HEK293 (cell line): ENCODE results near the gene BBS12.

Experiments
- CTCF ChIA-PET: fragments of 350-600 bp; formaldehyde crosslinking; extraction: SDS; loops from one replicate; lab custom pipeline; 2021; ENCODE audit warnings: antibody characterized with exemption; lab: Yijun Ruan, JAX
- POLR2A ChIA-PET: fragments of 300-600 bp; formaldehyde crosslinking; extraction: SDS; loops from one replicate; lab custom pipeline; 2020; ENCODE audit warnings: antibody characterized with exemption, inconsistent platforms; lab: Yijun Ruan, JAX
- H3K27ac ChIP-seq: fragments of 200-500 bp; sonication (Bioruptor generic); 2 replicates; pipeline ENCODE4 v1.5.1; 2014; ENCODE audit warnings: low read depth, low read length, control low read depth, inconsistent platforms; ENCODE audit errors: extremely low read depth
- H3K36me3 ChIP-seq, 2 experiments: fragments of 200-500 bp in 1 of 2; sonication (Bioruptor generic) in 1 of 2; 1 replicate in 1 of 2; 2 replicates in 1 of 2; pipeline ENCODE4 v1.5.1; 2014 to 2017; ENCODE audit warnings: inconsistent platforms in 2 of 2, low read length in 2 of 2; ENCODE audit not compliant: control insufficient read depth in 2 of 2, insufficient read depth in 1 of 2
- H3K4me1 ChIP-seq: fragments of 200-500 bp; sonication (Bioruptor generic); 2 replicates; pipeline ENCODE4 v1.5.1; 2014; ENCODE audit warnings: mild to moderate bottlenecking, low read length, inconsistent platforms; ENCODE audit not compliant: control insufficient read depth, insufficient read depth
- H3K4me3 ChIP-seq: 2 replicates; pipeline ENCODE4 v1.5.1; 2011; ENCODE audit warnings: low read depth, mild to moderate bottlenecking, control low read depth, low read length, moderate library complexity
- H3K9me3 ChIP-seq: fragments of 200-500 bp; sonication (Bioruptor generic); 2 replicates; pipeline ENCODE4 v1.5.1; 2014; ENCODE audit warnings: low read depth, low read length, inconsistent platforms; ENCODE audit not compliant: control insufficient read depth, insufficient read depth
- KLF10 ChIP-seq: fragments of 450-650 bp; IDR thresholded peaks from 2 replicates; pipeline ENCODE4 v1.5.1; 2018; ENCODE audit warnings: missing biosample characterization, mild to moderate bottlenecking, missing genetic modification characterization
- MEIS1 ChIP-seq: sonication (generic); formaldehyde crosslinking; IDR thresholded peaks from 2 replicates; pipeline ENCODE4 v1.8.1; 2022; ENCODE audit warnings: missing genetic modification reagents, mild to moderate bottlenecking, borderline replicate concordance
- REPIN1 ChIP-seq: fragments of 450-650 bp; formaldehyde crosslinking; IDR thresholded peaks from 2 replicates; pipeline ENCODE4 v1.5.1; 2017; ENCODE audit warnings: missing biosample characterization, missing genetic modification characterization, low read depth
- SCRT2 ChIP-seq: fragments of 450-650 bp; formaldehyde crosslinking; IDR thresholded peaks from 2 replicates; pipeline ENCODE4 v1.5.1; 2016; ENCODE audit warnings: missing biosample characterization, missing genetic modification characterization
- SP7 ChIP-seq: fragments of 450-650 bp; formaldehyde crosslinking; IDR thresholded peaks from 2 replicates; pipeline ENCODE4 v1.5.1; 2016; ENCODE audit warnings: missing biosample characterization, missing genetic modification characterization
- TRIM28 ChIP-seq: IDR thresholded peaks from 2 replicates; pipeline ENCODE4 v1.6.1; 2011; ENCODE audit warnings: low read length, control low read depth, borderline replicate concordance
- ZBTB17 ChIP-seq: fragments of 450-650 bp; formaldehyde crosslinking; IDR thresholded peaks from 2 replicates; pipeline ENCODE4 v1.5.1; 2016; ENCODE audit warnings: missing biosample characterization, missing genetic modification characterization
- ZFP69B ChIP-seq: fragments of 450-650 bp; formaldehyde crosslinking; IDR thresholded peaks from 2 replicates; pipeline ENCODE4 v1.5.1; 2016; ENCODE audit warnings: missing biosample characterization, missing genetic modification characterization
- ZNF157 ChIP-seq: fragments of 450-650 bp; formaldehyde crosslinking; IDR thresholded peaks from 2 replicates; pipeline ENCODE4 v1.5.1; 2016; ENCODE audit warnings: missing biosample characterization, missing genetic modification characterization
- ZNF211 ChIP-seq: fragments of 450-650 bp; formaldehyde crosslinking; IDR thresholded peaks from 2 replicates; pipeline ENCODE4 v1.5.1; 2016; ENCODE audit warnings: low read depth, missing biosample characterization, missing genetic modification characterization
- ZNF266 ChIP-seq: fragments of 450-650 bp; formaldehyde crosslinking; IDR thresholded peaks from 2 replicates; pipeline ENCODE4 v1.5.1; 2016; ENCODE audit warnings: missing biosample characterization, missing genetic modification characterization, low read depth
- ZNF292 ChIP-seq: fragments of 450-650 bp; formaldehyde crosslinking; IDR thresholded peaks from 2 replicates; pipeline ENCODE4 v1.5.1; 2016; ENCODE audit warnings: low read depth, missing biosample characterization, missing genetic modification characterization, borderline replicate concordance
- ZNF302 ChIP-seq: fragments of 450-650 bp; formaldehyde crosslinking; IDR thresholded peaks from 2 replicates; pipeline ENCODE4 v1.5.1; 2016; ENCODE audit warnings: missing biosample characterization, missing genetic modification characterization, low read depth
- ZNF341 ChIP-seq: fragments of 450-650 bp; formaldehyde crosslinking; IDR thresholded peaks from 2 replicates; pipeline ENCODE4; 2016; ENCODE audit warnings: low read depth, missing biosample characterization, missing genetic modification characterization
- ZNF350 ChIP-seq: fragments of 450-650 bp; formaldehyde crosslinking; IDR thresholded peaks from 2 replicates; pipeline ENCODE4 v1.5.0; 2017; ENCODE audit warnings: missing biosample characterization, mild to moderate bottlenecking, missing genetic modification characterization
- ZNF423 ChIP-seq: fragments of 450-650 bp; formaldehyde crosslinking; IDR thresholded peaks from 2 replicates; pipeline ENCODE4 v1.5.1; 2016; ENCODE audit warnings: missing biosample characterization, missing genetic modification characterization
- ZNF544 ChIP-seq: fragments of 450-650 bp; formaldehyde crosslinking; IDR thresholded peaks from 2 replicates; pipeline ENCODE4 v1.5.0; 2017; ENCODE audit warnings: missing biosample characterization, missing genetic modification characterization
- ZNF549 ChIP-seq: fragments of 450-650 bp; IDR thresholded peaks from 2 replicates; pipeline ENCODE4 v1.5.1; 2018; ENCODE audit warnings: missing biosample characterization, missing genetic modification characterization, mild to moderate bottlenecking, inconsistent platforms, moderate library complexity
- ZNF561 ChIP-seq: fragments of 450-650 bp; IDR thresholded peaks from 2 replicates; pipeline ENCODE4 v1.5.1; 2018; ENCODE audit warnings: missing biosample characterization, missing genetic modification characterization, borderline replicate concordance
- ZNF664 ChIP-seq: fragments of 450-650 bp; formaldehyde crosslinking; IDR thresholded peaks from 2 replicates; pipeline ENCODE4 v1.5.1; 2016; ENCODE audit warnings: missing biosample characterization, missing genetic modification characterization
- ZNF670 ChIP-seq: fragments of 450-650 bp; formaldehyde crosslinking; IDR thresholded peaks from 2 replicates; pipeline ENCODE4 v1.5.1; 2016; ENCODE audit warnings: missing biosample characterization, missing genetic modification characterization, low read depth
- ZNF777 ChIP-seq: fragments of 450-650 bp; formaldehyde crosslinking; IDR thresholded peaks from 2 replicates; pipeline ENCODE4 v1.5.1; 2017; ENCODE audit warnings: missing biosample characterization, missing genetic modification characterization, borderline replicate concordance
- ZNF792 ChIP-seq: fragments of 450-650 bp; formaldehyde crosslinking; IDR thresholded peaks from 2 replicates; pipeline ENCODE4 v1.5.1; 2016; ENCODE audit warnings: missing biosample characterization, missing genetic modification characterization
- TF ChIP-seq, protein P1 (sequence below): fragments of 450-650 bp; formaldehyde crosslinking; IDR thresholded peaks from 2 replicates; pipeline ENCODE4 v1.5.1; 2016; ENCODE audit warnings: missing biosample characterization, missing genetic modification characterization
- TF ChIP-seq, protein P2 (sequence below): fragments of 450-650 bp; formaldehyde crosslinking; IDR thresholded peaks from 2 replicates; pipeline ENCODE4 v1.5.1; 2016; ENCODE audit warnings: missing biosample characterization, missing genetic modification characterization, borderline replicate concordance
- TF ChIP-seq, protein P3 (sequence below): fragments of 450-650 bp; formaldehyde crosslinking; IDR thresholded peaks from 2 replicates; pipeline ENCODE4 v1.5.1; 2016; ENCODE audit warnings: missing biosample characterization, missing genetic modification characterization

Gene BBS12

DNA sequence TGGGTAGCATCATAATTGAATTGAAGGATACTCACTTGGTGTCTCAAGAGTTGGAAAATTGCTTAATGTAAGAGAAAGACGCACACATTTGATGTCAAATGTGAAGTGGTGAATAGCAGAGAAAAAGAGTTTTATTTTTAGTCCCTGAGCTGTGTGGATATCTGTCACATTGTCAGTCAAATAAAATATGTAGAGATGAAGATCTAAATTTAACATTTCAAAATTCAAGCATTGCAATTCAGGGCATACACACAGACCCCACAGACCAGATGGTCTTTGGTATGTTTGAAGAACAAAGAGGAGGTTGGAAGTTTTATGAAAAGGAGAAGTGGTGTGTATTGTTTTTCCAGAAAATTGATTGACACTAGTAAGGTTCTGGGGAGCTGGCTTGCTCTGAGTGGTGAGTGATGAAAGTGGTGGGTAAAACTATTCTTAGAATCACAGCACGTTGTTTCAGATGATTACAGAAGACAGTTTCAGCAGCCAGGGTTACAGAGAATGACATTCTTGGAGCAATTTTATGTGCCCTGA is 44.9 kb upstream of the BBS12 start:
- H3K9me3 ChIP-seq = no peaks in the 10 kb centered on the region
- POLR2A ChIA-PET = no interaction called here
- no peak overlapping the region for H3K4me3 ChIP-seq
- TF ChIP-seq ZNF423 (tag by site-specific recombination) (no peak), SP7 (no peak), ZNF549 (tag by site-specific recombination) (no peak), ZNF777 (tag by site-specific recombination) (no peak), ZNF350 (tag by site-specific recombination) (no peak), ZNF670 (no peak)
- TF ChIP-seq, protein P1, sequence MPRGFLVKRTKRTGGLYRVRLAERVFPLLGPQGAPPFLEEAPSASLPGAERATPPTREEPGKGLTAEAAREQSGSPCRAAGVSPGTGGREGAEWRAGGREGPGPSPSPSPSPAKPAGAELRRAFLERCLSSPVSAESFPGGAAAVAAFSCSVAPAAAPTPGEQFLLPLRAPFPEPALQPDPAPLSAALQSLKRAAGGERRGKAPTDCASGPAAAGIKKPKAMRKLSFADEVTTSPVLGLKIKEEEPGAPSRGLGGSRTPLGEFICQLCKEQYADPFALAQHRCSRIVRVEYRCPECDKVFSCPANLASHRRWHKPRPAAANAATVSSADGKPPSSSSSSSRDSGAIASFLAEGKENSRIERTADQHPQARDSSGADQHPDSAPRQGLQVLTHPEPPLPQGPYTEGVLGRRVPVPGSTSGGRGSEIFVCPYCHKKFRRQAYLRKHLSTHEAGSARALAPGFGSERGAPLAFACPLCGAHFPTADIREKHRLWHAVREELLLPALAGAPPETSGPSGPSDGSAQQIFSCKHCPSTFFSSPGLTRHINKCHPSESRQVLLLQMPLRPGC (tag by site-specific recombination) = no peak
- TF ChIP-seq, all 188 proteins: peak for 0
- CTCF ChIA-PET = no interaction called here
- Histone ChIP-seq H3K27ac (no peak overlapping the region), H3K4me1 (no peaks in the 10 kb centered on the region), H3K36me3 (no peaks in the 10 kb centered on the region)

DNA sequence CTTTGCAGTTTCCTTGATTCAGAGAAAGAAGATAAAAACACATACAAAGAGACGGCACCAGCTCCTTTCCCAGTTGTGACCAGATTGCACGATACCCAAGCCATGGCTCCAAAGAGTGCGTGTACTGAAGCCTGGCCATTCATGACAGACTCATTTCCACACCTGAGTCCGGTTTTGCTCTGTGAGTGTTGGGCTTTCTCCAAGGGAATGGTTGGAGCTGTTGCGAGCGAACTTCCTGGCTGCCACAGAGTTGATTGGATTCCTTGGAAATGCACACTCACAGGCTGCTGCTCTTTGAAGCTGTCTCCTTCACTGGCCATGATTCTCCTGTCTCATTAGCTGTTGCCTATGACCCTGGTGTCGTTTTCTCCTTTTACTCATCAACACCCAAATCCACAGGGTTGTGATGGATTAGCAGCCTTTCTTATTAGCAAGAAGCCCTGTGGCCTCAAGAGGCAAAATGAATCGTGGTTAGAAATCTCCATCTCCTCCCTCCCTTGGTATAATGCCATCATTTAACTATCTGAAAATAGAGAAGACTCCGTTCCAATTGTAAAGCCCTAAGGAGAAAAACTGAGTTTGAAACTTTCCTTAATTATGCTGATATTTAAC is 43.9 kb upstream of the BBS12 start:
- H3K36me3 ChIP-seq = no peaks in the 10 kb centered on the region
- no peak overlapping the region for H3K4me3 ChIP-seq
- ChIA-PET POLR2A (no interaction called here), CTCF (no interaction called here)
- H3K27ac ChIP-seq = no peak overlapping the region
- H3K4me1 ChIP-seq = no peaks in the 10 kb centered on the region
- H3K9me3 ChIP-seq = no peaks in the 10 kb centered on the region
- no peak for TF ChIP-seq ZNF792
- no peak for TF ChIP-seq SCRT2 (tag by site-specific recombination)
- no peak for TF ChIP-seq TRIM28
- TF ChIP-seq ZNF544 (tag by site-specific recombination) = no peak
- TF ChIP-seq REPIN1 (tag by site-specific recombination) = no peak
- TF ChIP-seq ZNF211 (tag by site-specific recombination) = no peak
- no peak for TF ChIP-seq ZNF292 (tag by site-specific recombination)
- TF ChIP-seq ZNF664 = no peak
- TF ChIP-seq, protein P2, sequence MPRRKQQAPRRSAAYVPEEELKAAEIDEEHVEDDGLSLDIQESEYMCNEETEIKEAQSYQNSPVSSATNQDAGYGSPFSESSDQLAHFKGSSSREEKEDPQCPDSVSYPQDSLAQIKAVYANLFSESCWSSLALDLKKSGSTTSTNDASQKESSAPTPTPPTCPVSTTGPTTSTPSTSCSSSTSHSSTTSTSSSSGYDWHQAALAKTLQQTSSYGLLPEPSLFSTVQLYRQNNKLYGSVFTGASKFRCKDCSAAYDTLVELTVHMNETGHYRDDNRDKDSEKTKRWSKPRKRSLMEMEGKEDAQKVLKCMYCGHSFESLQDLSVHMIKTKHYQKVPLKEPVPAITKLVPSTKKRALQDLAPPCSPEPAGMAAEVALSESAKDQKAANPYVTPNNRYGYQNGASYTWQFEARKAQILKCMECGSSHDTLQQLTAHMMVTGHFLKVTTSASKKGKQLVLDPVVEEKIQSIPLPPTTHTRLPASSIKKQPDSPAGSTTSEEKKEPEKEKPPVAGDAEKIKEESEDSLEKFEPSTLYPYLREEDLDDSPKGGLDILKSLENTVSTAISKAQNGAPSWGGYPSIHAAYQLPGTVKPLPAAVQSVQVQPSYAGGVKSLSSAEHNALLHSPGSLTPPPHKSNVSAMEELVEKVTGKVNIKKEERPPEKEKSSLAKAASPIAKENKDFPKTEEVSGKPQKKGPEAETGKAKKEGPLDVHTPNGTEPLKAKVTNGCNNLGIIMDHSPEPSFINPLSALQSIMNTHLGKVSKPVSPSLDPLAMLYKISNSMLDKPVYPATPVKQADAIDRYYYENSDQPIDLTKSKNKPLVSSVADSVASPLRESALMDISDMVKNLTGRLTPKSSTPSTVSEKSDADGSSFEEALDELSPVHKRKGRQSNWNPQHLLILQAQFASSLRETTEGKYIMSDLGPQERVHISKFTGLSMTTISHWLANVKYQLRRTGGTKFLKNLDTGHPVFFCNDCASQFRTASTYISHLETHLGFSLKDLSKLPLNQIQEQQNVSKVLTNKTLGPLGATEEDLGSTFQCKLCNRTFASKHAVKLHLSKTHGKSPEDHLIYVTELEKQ = no peak
- TF ChIP-seq, protein P3, sequence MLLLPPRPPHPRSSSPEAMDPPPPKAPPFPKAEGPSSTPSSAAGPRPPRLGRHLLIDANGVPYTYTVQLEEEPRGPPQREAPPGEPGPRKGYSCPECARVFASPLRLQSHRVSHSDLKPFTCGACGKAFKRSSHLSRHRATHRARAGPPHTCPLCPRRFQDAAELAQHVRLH (tag by site-specific recombination) = no peak
- no peak for TF ChIP-seq KLF10
- TF ChIP-seq ZNF341 (tag by site-specific recombination) = no peak
- TF ChIP-seq ZNF266 (tag by site-specific recombination) = no peak
- no peak for TF ChIP-seq ZNF561
- TF ChIP-seq SP7 = no peak
- TF ChIP-seq MEIS1 (CRISPR knock-in tag) = no peak
- no peak for TF ChIP-seq ZFP69B (tag by site-specific recombination)
- TF ChIP-seq ZBTB17 (tag by site-specific recombination) = no peak
- no peak for TF ChIP-seq ZNF157 (tag by site-specific recombination)
- TF ChIP-seq ZNF302 (tag by site-specific recombination) = no peak
